IMR-90 (cell line): ENCODE measurements around the gene C2. TPM values are rescaled to one million over a fixed set of nuclear protein-coding genes. Genes with fewer than 3 reads are reported as not detected.

Source experiments
- ATAC-seq: fragments of 200-7000 bp; cut with Tn5 transposase; 2 replicates; pipeline ENCODE4 v1.9.1; 2020; ENCODE audit warnings: low read depth, mild to moderate bottlenecking, moderate library complexity
- BruUV-seq: library from RNA; stranded (reverse); fragments of 400-500 nt; replicated peaks from 2 replicates; lab custom pipeline; 2021; lab: Mats Ljungman, UMichigan
- CTCF ChIA-PET: fragments of 300-600 bp; formaldehyde crosslinking; extraction: SDS; loops from one replicate; lab custom pipeline; 2021; ENCODE audit warnings: antibody characterized with exemption; lab: Yijun Ruan, JAX
- POLR2A ChIA-PET: fragments of 300-600 bp; sonication (Branson Sonifier 250); formaldehyde crosslinking; loops from one replicate; lab custom pipeline; 2022; ENCODE audit warnings: antibody characterized with exemption; ENCODE audit not compliant: unreplicated experiment; lab: Charles Lee
- DNase-seq: peaks from one replicate; pipeline ENCODE4 v3.0.0; 2013
- H2AFZ ChIP-seq: replicated peaks from 2 replicates; pipeline ENCODE3; 2013; ENCODE audit warnings: low read length, mild to moderate bottlenecking; ENCODE audit not compliant: poor library complexity
- H2AK5ac ChIP-seq: 2 replicates; pipeline ENCODE4 v1.6.1; 2013; ENCODE audit warnings: low read depth, low read length, inconsistent platforms
- H2AK9ac ChIP-seq: replicated peaks from 2 replicates; pipeline ENCODE3; 2013; ENCODE audit warnings: mild to moderate bottlenecking, low read depth, low read length, moderate library complexity; ENCODE audit not compliant: poor library complexity
- H2BK120ac ChIP-seq: 2 replicates; pipeline ENCODE4 v1.6.1; 2013; ENCODE audit warnings: low read depth, low read length, inconsistent platforms
- H2BK15ac ChIP-seq: 3 replicates; pipeline ENCODE4 v1.6.1; 2013; ENCODE audit warnings: low read depth, low read length, inconsistent platforms
- H2BK20ac ChIP-seq: 2 replicates; pipeline ENCODE4 v1.6.1; 2013; ENCODE audit warnings: low read depth, mild to moderate bottlenecking, inconsistent platforms, low read length, moderate library complexity
- H2BK5ac ChIP-seq: 2 replicates; pipeline ENCODE4 v1.6.1; 2013; ENCODE audit warnings: mild to moderate bottlenecking, low read depth, low read length, inconsistent platforms; ENCODE audit not compliant: poor library complexity, severe bottlenecking
- H3K14ac ChIP-seq: replicated peaks from 2 replicates; pipeline ENCODE4 v1.6.1; 2013; ENCODE audit warnings: low read depth, low read length, inconsistent platforms
- H3K18ac ChIP-seq: 2 replicates; pipeline ENCODE4 v1.6.1; 2013; ENCODE audit warnings: low read depth, low read length, control low read depth
- H3K23ac ChIP-seq: 2 replicates; pipeline ENCODE4 v1.6.1; 2013; ENCODE audit warnings: low read depth, low read length, inconsistent platforms
- H3K27ac ChIP-seq: 2 replicates; pipeline ENCODE4 v1.5.1; 2013; ENCODE audit warnings: mild to moderate bottlenecking, control low read depth, low read length; ENCODE audit not compliant: insufficient read depth
- H3K27me3 ChIP-seq: 2 replicates; pipeline ENCODE4 v1.6.1; 2013; ENCODE audit warnings: low read length; ENCODE audit not compliant: control insufficient read depth, insufficient read depth
- H3K36me3 ChIP-seq: 2 replicates; pipeline ENCODE4 v1.6.1; 2013; ENCODE audit warnings: low read length, mixed read lengths; ENCODE audit not compliant: control insufficient read depth, insufficient read depth
- H3K4ac ChIP-seq: 2 replicates; pipeline ENCODE4 v1.6.1; 2013; ENCODE audit warnings: low read depth, low read length, inconsistent platforms
- H3K4me1 ChIP-seq: 2 replicates; pipeline ENCODE4 v1.6.1; 2013; ENCODE audit warnings: low read length, mixed read lengths; ENCODE audit not compliant: control insufficient read depth, insufficient read depth
- H3K4me2 ChIP-seq: 2 replicates; pipeline ENCODE4 v1.6.1; 2013; ENCODE audit warnings: low read depth, mild to moderate bottlenecking, control low read depth, low read length, moderate library complexity
- H3K4me3 ChIP-seq: 2 replicates; pipeline ENCODE4 v1.5.1; 2013; ENCODE audit warnings: low read depth, mild to moderate bottlenecking, control low read depth, low read length, moderate library complexity; ENCODE audit not compliant: insufficient read depth
- H3K56ac ChIP-seq: 2 replicates; pipeline ENCODE4 v1.6.1; 2013; ENCODE audit warnings: low read length, inconsistent platforms; ENCODE audit not compliant: insufficient read depth; ENCODE audit errors: extremely low read depth
- H3K79me1 ChIP-seq, 2 experiments: 2 replicates each; pipeline ENCODE4 v1.6.1; 2013; ENCODE audit warnings: low read length in 2 of 2, inconsistent platforms in 1 of 2, low read depth in 1 of 2
- H3K9ac ChIP-seq: 2 replicates; pipeline ENCODE4 v1.6.1; 2013; ENCODE audit warnings: low read depth, low read length, control low read depth
- H3K9me1 ChIP-seq: 2 replicates; pipeline ENCODE4 v1.6.1; 2013; ENCODE audit warnings: low read length, inconsistent platforms; ENCODE audit not compliant: insufficient read depth
- H3K9me3 ChIP-seq: 2 replicates; pipeline ENCODE4 v1.6.1; 2013; ENCODE audit warnings: low read length; ENCODE audit not compliant: control insufficient read depth, insufficient read depth
- H4K20me1 ChIP-seq: 2 replicates; pipeline ENCODE4 v1.6.1; 2013; ENCODE audit warnings: low read length, inconsistent platforms; ENCODE audit not compliant: insufficient read depth
- H4K5ac ChIP-seq: 2 replicates; pipeline ENCODE4 v1.6.1; 2013; ENCODE audit warnings: mild to moderate bottlenecking, low read depth, low read length, control low read depth
- H4K8ac ChIP-seq, 2 experiments: 2 replicates each; pipeline ENCODE4 v1.6.1; 2013; ENCODE audit warnings: low read depth in 2 of 2, low read length in 2 of 2, control low read depth in 1 of 2, inconsistent platforms in 1 of 2
- H4K91ac ChIP-seq: 2 replicates; pipeline ENCODE4 v1.6.1; 2013; ENCODE audit warnings: low read depth, low read length, inconsistent platforms; ENCODE audit not compliant: insufficient read depth
- MAFK ChIP-seq: IDR thresholded peaks from 2 replicates; pipeline ENCODE4 v1.6.1; 2012; ENCODE audit warnings: low read depth, low read length, improper control_type of control experiment
- MAZ ChIP-seq: IDR thresholded peaks from 2 replicates; pipeline ENCODE4 v1.6.1; 2012; ENCODE audit warnings: low read depth, mild to moderate bottlenecking, low read length, improper control_type of control experiment, moderate library complexity, borderline replicate concordance
- MXI1 ChIP-seq: IDR thresholded peaks from 2 replicates; pipeline ENCODE4 v1.6.1; 2012; ENCODE audit warnings: low read depth, mild to moderate bottlenecking, low read length, moderate library complexity, borderline replicate concordance
- NFE2L2 ChIP-seq: fragments of 150-350 bp; IDR thresholded peaks from 2 replicates; pipeline ENCODE4 v1.6.1; 2016; ENCODE audit warnings: low read depth, mild to moderate bottlenecking, low read length
- POLR2A ChIP-seq: IDR thresholded peaks from 2 replicates; pipeline ENCODE4 v1.6.1; 2012; ENCODE audit warnings: mild to moderate bottlenecking, low read depth, low read length
- RAD21 ChIP-seq: IDR thresholded peaks from 2 replicates; pipeline ENCODE4 v1.6.1; 2012; ENCODE audit warnings: low read length, improper control_type of control experiment
- WGBS, 2 experiments: methylation state at CpG; one replicate each; pipeline versions ENCODE4 v1.1.5 to v1.1.7; 2013; ENCODE audit warnings: missing lambda C conversion rate in 2 of 2; ENCODE audit not compliant: insufficient read length in 1 of 2; ENCODE audit errors: extremely low coverage in 2 of 2; 5-methylcytosine and 5-hydroxymethylcytosine counted together
- dilution Hi-C: fragments of 300-500 bp; cut with HindIII; formaldehyde crosslinking; loops from one replicate; pipeline ENCODE4 v1.14.3; 2018; ENCODE audit warnings: low sequenced_read_pairs; ENCODE audit not compliant: unreplicated experiment
- in situ Hi-C: fragments of 300-500 bp; cut with MboI; formaldehyde crosslinking; loops from 3 replicates; pipeline ENCODE4 v1.14.3; 2019; ENCODE audit warnings: low sequenced_read_pairs, inconsistent platforms, mixed read lengths
- intact Hi-C: fragments of 100-400 bp; cut with micrococcal nuclease; formaldehyde crosslinking; loops from 2 replicates; pipeline ENCODE4 v1.10.0; 2022
- polyA plus RNA-seq, 3 experiments: library from polyadenylated mRNA; depleted of rRNA; stranded (reverse); fragments of >200 nt; gene quantifications; 2 replicates each; pipeline ENCODE4 v1.2.3, GENCODE V29; 2012; ENCODE audit warnings: low replicate concordance in 1 of 3
- total RNA-seq: library from RNA; depleted of rRNA; stranded (reverse); fragments of >200 nt; gene quantifications from 2 replicates; pipeline ENCODE4 v1.2.3, GENCODE V29; 2012
- TF ChIP-seq, protein P1 (sequence below): fragments of 150-350 bp; IDR thresholded peaks from 2 replicates; pipeline ENCODE4 v1.6.1; 2016; ENCODE audit warnings: low read depth, mild to moderate bottlenecking, low read length, moderate library complexity, borderline replicate concordance

C2 gene
- total and polyA plus RNA-seq, 2 of the 4 experiments (the other 2 are of a cell fraction), result 0.18 to 0.19 TPM

GRCh38 chr6:31879143-31879542 lies 48.4 kb upstream of the C2 start:
- 0 out of 2 replicates have a peak, but pooled peaks cover 2% of the 10 kb centered on the region for H4K20me1 ChIP-seq

More at GRCh38 chr6:31879143-31879542, 48.4 kb upstream of the C2 start:
- no peak overlapping the region for H2AFZ ChIP-seq
- no peak overlapping the region for H2BK120ac ChIP-seq
- no peak overlapping the region for H3K14ac ChIP-seq
- no peaks in the 10 kb centered on the region for H3K9me3 ChIP-seq
- 95% methylated on average over 6 of the region's 13 CpGs; no CpG with 5 or more reads in 1 of the 2 experiments for WGBS, 2 experiments
- no peak overlapping the region for H4K8ac ChIP-seq
- peaks cover 41% of the 10 kb centered on the region for H3K36me3 ChIP-seq
- H3K56ac ChIP-seq, result no peak overlapping the region
- H2AK5ac ChIP-seq, result no peak overlapping the region
- H4K5ac ChIP-seq, result no peak overlapping the region
- H2BK5ac ChIP-seq, result no peak overlapping the region
- dilution Hi-C loops, result no loop called here
- ATAC-seq (no peak), DNase-seq (no peak)
- H3K4me2 ChIP-seq, result no peak overlapping the region
- H3K79me1 ChIP-seq, result no peaks in the 10 kb centered on the region
- no peak overlapping the region for H3K4me3 ChIP-seq
- no peak overlapping the region for H3K4ac ChIP-seq
- H3K4me1 ChIP-seq, result peaks cover 10% of the 10 kb centered on the region
- no peak overlapping the region for H2BK15ac ChIP-seq
- intact Hi-C loops, result no loop called here
- no peaks in the 10 kb centered on the region for H3K27me3 ChIP-seq
- no peak overlapping the region for H4K91ac ChIP-seq
- POLR2A ChIA-PET, result no interaction called here
- H3K9me1 ChIP-seq, result 0 out of 2 replicates have a peak, but pooled peaks cover 2% of the 10 kb centered on the region
- no peak overlapping the region for H3K27ac ChIP-seq
- H3K23ac ChIP-seq, result no peak overlapping the region
- no peak overlapping the region for H3K18ac ChIP-seq
- no TSS peak for BruUV-seq
- CTCF ChIA-PET, result no interaction called here
- no peak overlapping the region for H3K9ac ChIP-seq
- H2AK9ac ChIP-seq, result no peak overlapping the region
- TF ChIP-seq POLR2A (no peak), MAZ (no peak), NFE2L2 (no peak), MAFK (no peak), RAD21 (no peak), MXI1 (no peak)
- TF ChIP-seq, protein P1, sequence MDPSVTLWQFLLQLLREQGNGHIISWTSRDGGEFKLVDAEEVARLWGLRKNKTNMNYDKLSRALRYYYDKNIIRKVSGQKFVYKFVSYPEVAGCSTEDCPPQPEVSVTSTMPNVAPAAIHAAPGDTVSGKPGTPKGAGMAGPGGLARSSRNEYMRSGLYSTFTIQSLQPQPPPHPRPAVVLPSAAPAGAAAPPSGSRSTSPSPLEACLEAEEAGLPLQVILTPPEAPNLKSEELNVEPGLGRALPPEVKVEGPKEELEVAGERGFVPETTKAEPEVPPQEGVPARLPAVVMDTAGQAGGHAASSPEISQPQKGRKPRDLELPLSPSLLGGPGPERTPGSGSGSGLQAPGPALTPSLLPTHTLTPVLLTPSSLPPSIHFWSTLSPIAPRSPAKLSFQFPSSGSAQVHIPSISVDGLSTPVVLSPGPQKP, result no peak
- in situ Hi-C loops, result no loop called here
- H2BK20ac ChIP-seq, result no peak overlapping the region
